Measurements from ENCODE around the gene CEP44. TPM values are rescaled to one million over a fixed set of nuclear protein-coding genes. Genes with fewer than 3 reads are reported as not detected.

Gene CEP44, protein sequence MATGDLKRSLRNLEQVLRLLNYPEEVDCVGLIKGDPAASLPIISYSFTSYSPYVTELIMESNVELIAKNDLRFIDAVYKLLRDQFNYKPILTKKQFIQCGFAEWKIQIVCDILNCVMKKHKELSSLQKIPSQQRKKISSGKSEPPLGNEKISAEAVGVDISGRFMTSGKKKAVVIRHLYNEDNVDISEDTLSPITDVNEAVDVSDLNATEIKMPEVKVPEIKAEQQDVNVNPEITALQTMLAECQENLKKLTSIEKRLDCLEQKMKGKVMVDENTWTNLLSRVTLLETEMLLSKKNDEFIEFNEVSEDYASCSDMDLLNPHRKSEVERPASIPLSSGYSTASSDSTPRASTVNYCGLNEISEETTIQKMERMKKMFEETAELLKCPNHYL
- total RNA-seq = 6.1 and 9.6 TPM in 2 replicates

DNA sequence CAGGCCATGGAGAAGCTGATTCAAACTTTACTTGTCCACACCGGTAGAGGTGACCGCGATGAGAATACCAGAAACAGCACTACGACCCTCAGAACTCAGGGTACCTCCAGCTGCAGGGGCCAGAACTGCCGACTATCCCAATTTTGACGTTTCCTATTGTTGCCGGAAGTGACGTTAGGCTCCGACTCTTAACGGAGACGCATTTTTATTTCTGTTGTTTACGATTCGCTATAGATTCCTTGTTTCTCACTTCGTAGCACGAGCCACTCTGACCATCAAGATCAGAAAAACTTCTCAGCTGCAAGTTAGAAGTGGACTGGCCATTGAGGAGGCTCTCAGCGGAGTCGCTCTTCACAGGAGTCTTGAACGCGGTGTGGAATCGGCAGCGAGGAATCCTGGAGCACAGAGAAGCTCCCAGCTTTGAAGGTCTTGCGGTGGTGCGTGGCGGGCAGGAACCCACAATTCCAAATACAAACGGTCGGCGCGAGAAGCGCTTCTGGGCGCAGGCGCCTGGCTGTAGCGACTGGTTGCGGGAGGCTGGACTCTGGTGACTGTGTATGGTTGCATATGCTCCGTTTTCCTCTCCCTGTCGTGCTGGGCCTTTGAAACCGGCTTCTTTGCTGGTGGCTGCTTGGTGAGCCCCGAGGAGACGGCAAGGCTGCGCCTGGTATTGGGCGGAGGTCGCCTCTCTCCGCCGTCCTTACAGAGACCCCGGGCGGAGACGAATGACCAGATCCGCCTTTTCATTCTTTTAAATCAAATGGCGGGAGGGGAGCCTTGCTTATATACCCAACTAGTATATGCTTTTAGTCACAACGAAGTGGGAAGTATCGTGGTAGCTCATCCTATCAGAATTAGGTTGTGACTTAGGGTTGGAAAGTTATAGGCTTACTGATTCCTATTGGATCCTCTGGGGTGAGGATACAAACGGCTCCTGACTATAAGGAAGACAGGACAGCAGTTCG, at the start of gene CEP44, which contains the start of gene FBXO8:
Gene CEP44 (plus strand): TSS at position 405 of the 965 bp plus-strand sequence. CDS start 15,211 bp downstream, outside the sequence.
Gene FBXO8 (minus strand): TSS at position 161 of the 965 bp plus-strand sequence. CDS start 20,575 bp downstream, outside the sequence.

Other genes starting within 250 kb of the CEP44 start
- 24.5 and 27.6 TPM in 2 replicates for gene FBXO8, start 244 bp upstream of the CEP44 start, total RNA-seq
- not detected in 2 replicates for gene HPGD, start 238.6 kb downstream of the CEP44 start, total RNA-seq

All from cardiac atrium fibroblast (primary cell).